GM19438 (cell line): ENCODE measurements around the gene CNTNAP2.

Experiments used
- ATAC-seq: cut with Tn5 transposase; IDR thresholded peaks from one replicate; pipeline ENCODE4 v1.9.1; 2021; ENCODE audit warnings: low read depth; ENCODE audit not compliant: unreplicated experiment

The CNTNAP2 gene

DNA sequence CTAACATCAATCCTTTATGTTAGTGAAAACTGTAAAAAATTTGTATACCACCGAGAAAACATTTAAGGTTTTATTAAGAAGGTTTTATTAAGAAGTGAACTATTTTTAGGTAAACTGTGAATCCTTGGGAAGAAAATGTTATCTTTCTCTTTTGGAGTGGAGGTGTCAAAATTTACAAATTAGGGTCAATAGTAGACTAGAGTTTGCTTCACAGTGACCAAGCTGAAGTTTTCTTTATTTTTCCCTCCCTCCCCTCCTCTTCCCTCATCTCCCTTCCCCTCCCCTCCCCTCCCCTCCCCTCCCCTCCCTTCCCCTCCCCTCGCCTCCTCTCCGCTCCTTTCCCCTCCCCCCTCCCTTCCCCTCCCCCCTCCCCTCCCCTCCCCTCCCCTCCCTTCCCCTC, 168.8 kb downstream of the CNTNAP2 start:
- no peak for ATAC-seq

DNA sequence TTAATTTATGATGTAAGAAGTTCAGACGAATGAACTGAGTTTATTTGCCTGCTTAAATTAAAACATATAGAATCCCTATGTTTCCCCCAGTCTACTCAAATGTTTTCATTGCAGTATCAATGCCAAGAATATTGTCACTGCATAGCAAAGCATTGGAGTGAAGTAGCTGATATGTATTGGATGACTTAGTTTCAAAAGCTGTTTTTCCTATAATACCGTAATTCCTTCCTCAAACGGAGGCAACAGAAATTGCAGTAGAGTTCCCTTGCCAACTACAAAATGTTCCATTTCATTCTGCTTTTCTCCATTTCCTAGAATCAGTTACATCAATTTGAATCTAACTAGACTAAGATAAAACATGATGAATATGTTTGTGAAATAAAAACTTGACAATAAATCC, 174.1 kb downstream of the CNTNAP2 start:
- ATAC-seq, result no peak

DNA sequence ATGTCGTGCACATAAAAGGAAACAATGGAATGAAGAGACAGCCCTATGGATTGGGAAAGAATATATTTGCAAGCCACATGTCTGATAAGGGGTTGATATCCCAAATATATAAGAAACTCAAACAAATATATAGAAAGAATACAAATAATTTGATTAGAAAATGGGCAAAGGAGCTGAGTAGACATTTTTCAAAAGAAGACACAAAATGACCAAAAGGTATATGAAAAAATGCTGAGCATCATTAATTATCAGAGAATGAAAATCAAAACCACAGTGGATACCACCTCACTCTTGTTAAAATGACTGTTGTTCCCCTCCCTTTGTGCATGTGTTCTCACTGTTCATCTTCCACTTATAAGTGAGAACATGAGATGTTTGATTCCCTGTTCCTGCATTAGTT, 175.3 kb downstream of the CNTNAP2 start:
- no peak for ATAC-seq

DNA sequence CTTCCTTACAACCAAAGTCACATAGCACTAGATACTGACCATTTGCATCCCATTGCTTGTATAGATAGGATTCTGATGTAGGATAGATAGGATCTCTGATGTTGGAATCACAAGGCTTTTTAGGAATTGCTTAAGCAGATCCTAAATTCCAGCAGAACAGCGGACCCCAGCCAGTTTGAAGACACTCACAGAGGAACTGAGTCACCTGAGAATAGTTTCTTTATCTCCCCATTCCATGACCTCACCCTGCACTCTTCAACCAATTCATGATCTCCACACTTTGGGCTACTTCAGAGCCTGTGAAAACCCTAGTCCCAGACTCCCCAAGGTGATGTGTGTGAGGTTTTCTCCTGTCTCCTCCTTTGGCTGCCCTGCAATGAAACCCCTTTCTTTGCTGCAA, 179.4 kb downstream of the CNTNAP2 start:
- no peak for ATAC-seq

DNA sequence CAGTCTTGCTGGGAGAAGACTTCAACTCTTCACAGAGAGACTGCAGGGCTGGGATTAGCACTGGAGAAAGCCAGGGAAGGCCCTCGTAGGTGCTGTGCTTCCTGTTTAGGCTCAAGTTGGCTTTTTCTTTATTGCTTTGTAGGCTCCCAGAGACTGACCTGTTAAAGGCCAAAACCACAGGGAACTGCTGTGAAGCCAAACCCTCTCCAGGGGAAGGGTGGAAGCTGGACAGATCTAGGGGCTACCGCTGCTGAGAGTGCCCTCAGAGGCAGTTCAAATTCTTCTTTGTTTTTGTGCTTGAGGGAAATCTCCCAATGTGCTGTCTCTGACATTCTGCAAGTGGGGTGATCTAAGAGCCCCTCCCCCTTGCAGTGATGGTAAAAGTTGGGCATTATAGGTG, 198.4 kb downstream of the CNTNAP2 start:
- ATAC-seq, result no peak

DNA sequence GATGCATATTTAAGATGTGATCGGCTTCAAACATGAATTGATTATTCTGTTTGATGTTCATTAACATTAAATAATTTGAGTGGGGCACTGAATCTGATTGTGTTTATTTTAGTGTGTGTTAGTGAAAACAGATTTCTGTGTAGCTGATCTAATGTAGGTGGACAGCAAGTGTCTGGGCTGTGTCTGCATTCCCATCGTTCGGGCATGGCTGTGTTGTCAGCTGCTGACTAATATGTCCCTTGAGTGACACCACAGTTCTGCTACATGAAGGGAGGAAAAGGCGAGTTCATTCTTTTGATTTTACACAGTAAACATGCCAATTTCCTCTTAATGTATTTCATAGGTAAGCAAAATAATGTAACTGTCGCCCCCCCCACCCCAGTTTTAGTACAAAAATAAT, 203.0 kb downstream of the CNTNAP2 start:
- no peak for ATAC-seq

DNA sequence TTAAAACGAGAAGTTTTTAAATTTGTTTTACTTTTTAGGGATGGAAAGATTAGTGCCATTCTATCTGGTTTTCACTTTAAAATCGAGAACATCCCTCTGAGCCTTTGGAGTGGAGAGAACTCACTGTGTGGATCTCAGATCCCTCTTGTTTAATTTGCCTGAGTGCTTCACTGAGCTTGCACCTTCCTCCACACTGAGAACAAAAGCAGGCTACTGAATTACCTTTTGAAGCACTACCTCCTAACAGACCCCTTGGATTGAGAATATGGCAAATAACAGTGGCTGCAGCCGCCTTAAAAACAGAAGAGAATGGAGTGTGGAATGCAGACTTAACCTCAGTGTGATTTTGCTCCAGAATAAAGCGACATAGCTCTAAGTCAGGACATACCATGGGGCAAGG, 204.7 kb downstream of the CNTNAP2 start:
- no peak for ATAC-seq

DNA sequence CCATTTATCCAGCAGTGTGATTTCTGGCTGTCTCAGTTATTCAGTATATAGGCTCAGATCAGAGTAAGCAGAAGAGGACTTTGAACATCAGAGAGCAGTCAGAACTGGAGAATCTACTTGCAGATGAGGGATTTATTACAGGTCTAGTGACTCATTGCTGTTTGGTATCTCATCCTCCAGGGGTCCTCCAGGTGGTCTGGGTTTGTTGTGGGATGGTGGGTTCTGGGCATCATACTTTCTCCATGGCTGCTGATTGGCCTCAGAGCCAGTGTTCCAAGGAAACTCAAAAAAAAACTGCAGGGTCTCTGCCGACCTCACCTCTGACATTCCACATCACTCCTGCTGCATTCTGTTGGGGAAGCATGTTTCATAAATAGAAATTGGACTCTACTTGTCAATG, 214.8 kb downstream of the CNTNAP2 start:
- no peak for ATAC-seq

DNA sequence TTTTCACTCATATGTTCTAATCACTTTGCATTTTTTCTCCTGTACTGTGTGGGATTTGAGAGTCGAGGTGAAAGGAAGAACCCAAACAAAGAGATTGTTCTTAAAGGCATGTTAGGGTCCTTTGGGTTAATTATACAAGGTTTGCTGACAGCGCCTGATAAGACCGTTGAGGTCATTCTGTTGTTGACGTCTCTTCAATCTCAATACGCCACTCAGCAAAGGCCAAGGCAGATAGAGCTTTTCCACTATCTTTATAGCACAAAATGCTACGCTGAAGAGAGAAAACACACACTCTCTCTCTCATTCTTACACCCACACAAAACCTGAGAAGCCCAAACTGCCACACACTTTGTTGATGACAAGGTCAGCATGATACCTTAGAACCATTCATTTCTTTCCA, 228.7 kb downstream of the CNTNAP2 start:
- ATAC-seq, result no peak

DNA sequence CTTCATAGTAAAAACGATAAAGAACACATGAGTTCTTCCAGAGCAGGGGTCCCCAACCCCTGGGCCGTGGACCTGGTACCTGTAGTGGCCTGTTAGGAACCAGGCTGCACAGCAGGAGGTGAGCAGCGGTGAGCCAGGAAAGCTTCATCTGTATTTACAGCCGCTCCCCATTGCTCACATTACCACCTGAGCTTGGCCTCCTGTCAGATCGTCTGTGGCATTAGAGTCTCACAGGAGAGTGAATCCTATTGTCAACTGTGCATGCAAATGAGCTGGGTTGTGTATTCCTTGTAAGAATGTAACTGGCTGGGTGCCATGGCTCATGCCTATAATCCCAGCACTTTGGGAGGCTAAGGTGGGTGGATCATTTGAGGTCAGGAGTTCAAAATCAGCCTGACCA, 229.5 kb downstream of the CNTNAP2 start:
- ATAC-seq, result no peak

DNA sequence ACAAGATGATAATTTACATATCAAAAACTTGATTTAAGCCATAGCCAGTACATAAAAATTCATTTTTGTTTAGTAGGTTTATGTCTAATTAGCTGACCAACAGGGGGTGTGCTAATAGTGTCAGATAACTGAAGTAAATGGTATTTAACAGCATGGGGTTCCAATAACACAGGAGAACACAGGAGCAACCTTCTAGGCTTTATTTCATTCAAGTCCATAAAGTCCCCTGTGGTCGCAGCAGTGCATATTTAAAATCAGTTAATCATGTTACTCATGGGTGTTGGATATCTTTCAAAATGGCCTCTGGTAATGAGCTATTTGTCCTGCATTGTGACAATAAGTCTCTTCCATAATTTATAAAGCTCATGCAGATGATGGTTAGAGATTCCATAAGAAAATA, 238.6 kb downstream of the CNTNAP2 start:
- ATAC-seq, result no peak

DNA sequence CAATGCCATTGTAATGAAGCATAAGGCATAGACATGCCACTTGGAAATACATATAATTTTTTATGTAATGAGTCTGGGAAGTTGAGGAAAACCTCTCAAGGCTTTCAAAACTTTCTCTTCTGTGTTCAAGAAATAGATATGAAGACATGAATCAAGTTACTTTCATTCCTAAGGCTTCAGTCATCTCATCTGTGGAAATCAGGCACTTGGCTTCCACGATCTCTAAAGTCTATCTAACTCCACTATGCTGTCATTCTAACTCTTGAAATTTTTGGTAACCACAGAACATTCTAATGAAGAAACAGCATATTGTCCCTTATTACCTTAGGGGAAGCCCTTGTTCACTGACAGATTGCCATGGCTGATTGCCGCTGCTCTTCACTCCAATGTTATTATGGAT, 242.6 kb downstream of the CNTNAP2 start:
- ATAC-seq, result no peak

DNA sequence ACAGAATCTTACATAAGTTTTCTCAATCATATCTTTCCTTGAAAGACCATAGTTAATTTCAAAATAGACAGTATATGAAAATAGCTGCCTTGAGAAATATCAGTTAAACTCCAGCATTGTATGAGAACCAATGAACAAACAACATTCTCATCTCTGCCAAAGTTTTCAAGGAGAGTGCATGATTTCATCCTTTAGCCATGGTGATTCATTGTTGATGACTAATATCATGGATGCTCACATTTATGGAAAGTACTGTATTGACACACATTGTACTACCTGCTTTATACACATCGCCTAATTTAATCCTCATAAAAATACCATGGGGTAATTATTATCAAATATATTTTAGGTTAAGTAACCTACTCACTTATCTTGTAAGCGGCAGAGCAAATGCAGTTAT, 250.3 kb downstream of the CNTNAP2 start:
- ATAC-seq, result no peak

DNA sequence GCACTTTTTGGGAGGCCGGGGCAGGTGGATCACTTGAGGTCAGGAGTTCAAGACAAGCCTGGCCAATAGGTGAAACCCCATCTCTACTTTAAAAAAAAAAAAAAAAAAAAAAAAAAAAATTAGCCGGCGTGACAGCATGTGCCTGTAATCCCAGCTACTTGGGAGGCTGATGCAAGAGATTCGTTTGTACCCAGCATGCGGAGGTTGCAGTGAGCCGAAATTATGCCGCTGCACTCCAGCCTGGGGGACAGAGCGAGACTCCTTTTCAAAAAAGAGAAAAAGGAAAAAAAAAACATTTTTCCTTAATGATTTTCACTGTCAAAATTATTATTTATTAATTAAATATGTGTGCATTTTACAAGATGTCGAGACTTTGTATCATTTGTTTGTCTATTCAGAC, 253.6 kb downstream of the CNTNAP2 start:
- no peak for ATAC-seq

DNA sequence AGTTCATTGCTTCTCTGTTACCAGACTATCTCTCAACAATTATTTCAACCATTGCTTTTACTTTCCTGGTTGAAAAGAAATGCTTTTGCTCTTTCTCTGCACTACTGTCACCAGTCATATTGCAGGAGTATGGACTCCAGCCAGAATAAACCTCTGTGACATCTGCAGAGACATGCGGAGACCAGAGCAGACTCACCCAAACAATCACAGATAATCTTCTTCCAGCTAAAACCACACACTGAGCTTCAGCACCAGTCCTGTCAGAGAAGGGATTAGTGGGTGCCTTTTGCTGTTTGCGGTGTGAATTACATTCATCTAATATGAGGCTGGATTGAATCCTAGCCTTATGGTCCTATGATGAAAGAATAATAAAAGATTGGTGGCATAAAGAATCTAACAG, 258.6 kb downstream of the CNTNAP2 start:
- no peak for ATAC-seq

DNA sequence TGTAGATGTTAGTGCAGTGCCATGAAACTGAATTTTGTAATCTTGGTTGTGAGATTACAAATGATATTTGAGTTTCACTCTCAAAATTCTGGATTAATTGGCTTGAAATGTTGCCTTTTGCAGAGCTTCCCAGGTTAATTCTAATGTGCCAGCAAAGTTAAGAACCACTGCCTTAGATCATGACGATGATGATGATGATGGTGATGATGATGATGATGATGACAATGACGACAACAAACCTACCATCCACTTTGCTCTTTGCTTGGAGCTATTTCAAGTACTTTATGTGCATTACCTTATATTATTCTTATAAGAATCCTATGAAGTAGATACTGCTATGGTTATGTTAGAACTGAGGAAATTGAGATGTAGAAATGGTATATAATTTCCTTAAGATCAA, 261.6 kb downstream of the CNTNAP2 start:
- no peak for ATAC-seq

DNA sequence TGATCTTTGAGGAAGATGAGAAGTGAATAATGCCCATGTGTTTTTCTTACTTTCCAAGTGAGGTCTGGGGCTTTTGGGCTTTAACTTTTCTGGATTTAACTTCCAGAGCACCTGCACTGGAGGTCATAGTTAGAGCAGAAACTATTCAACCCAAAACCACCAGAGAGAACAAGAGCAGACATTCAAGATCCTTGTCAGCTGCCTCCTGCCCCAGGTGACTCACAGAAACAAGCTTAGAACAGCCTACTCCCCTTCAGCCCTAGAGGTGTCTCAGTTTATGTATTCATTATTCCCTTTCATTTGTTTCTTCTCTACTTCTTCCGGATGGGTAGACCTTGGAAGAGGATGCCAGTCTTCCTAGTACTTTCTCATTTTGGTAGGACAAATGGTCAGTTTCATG, 270.5 kb downstream of the CNTNAP2 start:
- no peak for ATAC-seq

DNA sequence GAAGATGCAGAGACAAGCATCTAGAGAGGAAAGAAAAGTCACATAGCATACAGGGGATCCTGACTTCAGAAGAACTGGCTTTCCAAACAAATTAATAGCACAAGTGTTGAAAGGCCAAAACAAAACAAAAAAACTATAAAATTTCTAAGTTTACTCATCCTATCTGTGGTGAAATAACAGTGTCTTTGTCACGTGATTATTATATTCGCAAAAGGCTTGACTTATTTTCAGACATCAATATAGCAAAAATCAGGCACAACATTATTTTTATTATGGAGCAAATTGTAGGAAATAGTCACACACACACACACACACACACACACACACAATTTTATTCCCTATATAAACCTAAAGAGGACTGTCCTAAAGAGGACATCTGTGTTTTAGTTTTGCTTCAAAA, 272.3 kb downstream of the CNTNAP2 start:
- ATAC-seq, result no peak

DNA sequence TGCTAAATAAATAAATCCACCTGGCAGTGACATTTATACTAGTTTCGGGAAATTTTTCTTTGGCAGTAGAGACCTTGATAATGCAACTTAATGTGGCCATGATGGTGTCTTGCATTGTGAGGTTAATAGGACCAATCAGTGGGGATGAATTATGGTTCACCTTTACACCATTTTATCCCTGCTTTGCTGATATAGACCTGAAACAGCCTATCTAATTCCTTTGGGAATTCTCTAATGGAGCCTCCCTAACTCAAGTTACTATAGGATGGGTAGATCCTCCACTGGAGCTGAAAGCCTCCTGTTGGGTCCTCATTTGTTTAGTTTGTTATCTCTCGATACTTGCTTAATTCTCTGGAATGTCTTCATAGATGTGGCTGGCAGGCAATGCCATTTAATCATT, 276.7 kb downstream of the CNTNAP2 start:
- ATAC-seq, result no peak

DNA sequence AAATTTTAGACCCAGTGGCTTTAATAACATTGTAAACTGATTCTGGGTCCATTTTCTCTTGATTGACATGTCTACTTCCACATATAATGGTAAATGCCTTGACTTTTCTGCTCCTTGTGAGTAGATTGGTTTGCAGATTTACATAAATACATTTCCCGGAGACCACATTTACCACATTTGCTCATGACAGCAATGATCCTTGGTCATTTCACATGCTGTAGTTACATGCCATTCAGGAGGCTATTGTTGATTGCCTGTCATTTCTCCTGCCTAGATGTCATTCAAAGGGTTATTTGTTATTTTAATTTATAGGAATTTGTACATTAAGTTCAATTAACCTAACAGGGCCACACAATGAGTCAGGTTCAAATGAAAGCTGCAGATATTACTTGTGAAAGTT, 280.5 kb downstream of the CNTNAP2 start:
- no peak for ATAC-seq

DNA sequence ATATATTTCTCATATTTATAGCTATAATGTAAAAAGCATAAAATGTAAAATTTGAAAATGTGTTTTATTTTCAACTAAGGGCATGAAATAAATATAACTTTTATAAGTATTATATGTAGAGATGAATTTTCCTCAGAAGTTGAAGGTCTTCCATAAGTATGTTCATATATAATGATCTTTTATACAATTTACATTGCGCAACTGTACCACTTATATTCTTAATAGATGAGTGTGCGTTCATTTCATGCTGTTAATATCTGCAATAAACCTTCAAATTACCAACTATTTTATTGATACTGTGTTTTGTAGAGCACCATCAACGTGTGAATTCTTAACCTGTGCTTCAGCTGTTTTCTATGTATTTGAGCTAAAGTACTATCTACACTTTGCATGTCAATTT, 285.3 kb downstream of the CNTNAP2 start:
- no peak for ATAC-seq

DNA sequence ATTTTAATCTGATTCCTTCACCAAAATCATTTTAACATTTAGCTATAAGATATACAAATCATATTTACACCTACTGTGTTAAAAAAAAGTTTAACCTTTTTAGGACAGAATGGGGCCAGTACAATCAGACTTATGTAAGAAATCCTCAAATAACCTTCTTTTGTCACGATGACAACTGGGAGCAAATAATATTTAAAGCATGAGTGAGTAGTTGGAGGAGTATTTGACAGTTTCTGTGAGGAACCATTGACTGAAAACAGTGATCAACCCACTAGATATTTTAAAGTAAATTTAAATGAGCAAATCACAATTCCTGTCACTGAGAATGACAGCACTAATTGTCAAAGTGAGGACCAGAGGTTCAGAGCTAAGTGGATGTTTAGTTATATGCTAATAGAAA, 289.1 kb downstream of the CNTNAP2 start:
- ATAC-seq, result no peak

DNA sequence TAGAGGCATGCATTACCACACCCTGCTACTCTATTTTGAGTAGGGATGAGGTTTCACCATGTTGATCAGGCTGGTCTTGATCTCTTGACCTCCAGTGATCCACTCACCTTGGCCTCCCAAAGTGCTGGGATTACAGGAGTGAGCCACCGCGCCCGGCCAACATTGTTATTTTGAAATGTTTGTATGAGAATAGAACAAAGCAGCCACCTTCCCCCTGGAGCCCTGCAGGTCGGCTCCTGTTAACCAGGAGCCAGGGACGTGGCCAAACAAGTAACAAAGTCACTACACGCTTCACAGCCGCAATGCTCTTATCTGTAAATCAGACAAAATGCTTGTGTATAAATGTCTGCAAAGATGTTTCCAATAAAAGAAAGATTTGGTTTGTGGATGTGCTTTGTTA, 295.4 kb downstream of the CNTNAP2 start:
- no peak for ATAC-seq

DNA sequence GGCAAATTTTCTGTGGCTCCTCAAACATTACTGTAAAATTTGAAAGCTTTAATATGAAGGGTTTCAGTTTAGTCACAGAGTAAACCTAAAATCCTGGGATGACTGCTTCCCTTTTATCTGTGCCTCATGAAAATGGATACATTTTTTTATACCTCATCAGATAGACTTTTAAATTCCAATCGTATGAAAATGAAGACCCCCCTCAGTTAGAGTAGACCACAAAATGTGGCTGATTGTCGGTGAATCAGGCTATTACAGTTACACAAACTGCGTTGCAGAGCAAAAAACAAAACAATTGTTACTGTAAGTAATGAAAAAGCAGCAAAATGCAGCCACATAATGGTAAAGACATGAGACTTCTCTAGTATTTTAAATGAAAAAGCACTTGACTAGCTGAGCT, 296.2 kb downstream of the CNTNAP2 start:
- ATAC-seq, result no peak
